K562 (cell line): Measurements from ENCODE around the gene IP6K1. TPM values are rescaled to one million over a fixed set of nuclear protein-coding genes. Genes with fewer than 3 reads are reported as not detected.

Experiments used
- ATF7 ChIP-seq: fragments of 450-650 bp; IDR thresholded peaks from 2 replicates; pipeline ENCODE4 v1.7.1; 2014; ENCODE audit warnings: mild to moderate bottlenecking, moderate library complexity
- CREBBP ChIP-seq: IDR thresholded peaks from one replicate; pipeline ENCODE4 v1.6.1; 2012; ENCODE audit warnings: low read depth, mild to moderate bottlenecking, control low read depth, inconsistent platforms, low read length
- FIP1L1 ChIP-seq: fragments of 200-400 bp; formaldehyde crosslinking; IDR thresholded peaks from 2 replicates; pipeline ENCODE4 v1.6.1; 2018; ENCODE audit warnings: mild to moderate bottlenecking, low read depth, low read length; ENCODE audit not compliant: poor library complexity, severe bottlenecking
- MEF2D ChIP-seq: conservative IDR thresholded peaks from 2 replicates; pipeline ENCODE4 v1.6.1; 2016; ENCODE audit warnings: low read depth, missing genetic modification characterization, missing compliant biosample characterization
- MIER1 ChIP-seq: fragments of 450-650 bp; IDR thresholded peaks from 2 replicates; pipeline ENCODE4 v1.6.1; 2016; ENCODE audit warnings: antibody characterized with exemption, mild to moderate bottlenecking, low read depth
- NR4A1 ChIP-seq, 2 experiments: fragments of 250-450 bp in 1 of 2; fragments of 450-650 bp in 1 of 2; sonication (Bioruptor Pico) in 1 of 2; IDR thresholded peaks; 2 replicates each; pipeline versions ENCODE4 v1.4.0 to v1.6.1; 2016 to 2020; ENCODE audit warnings: mild to moderate bottlenecking in 2 of 2, missing compliant biosample characterization in 1 of 2, missing genetic modification characterization in 1 of 2, moderate library complexity in 1 of 2
- PURB ChIP-seq: sonication (generic); formaldehyde crosslinking; IDR thresholded peaks from 2 replicates; pipeline ENCODE4 v1.9.0; 2021; ENCODE audit warnings: low read depth, mild to moderate bottlenecking, missing genetic modification reagents
- RAD51 ChIP-seq: fragments of 450-650 bp; IDR thresholded peaks from 2 replicates; pipeline ENCODE4 v1.7.1; 2016; ENCODE audit warnings: low read depth, mild to moderate bottlenecking, borderline replicate concordance
- REST ChIP-seq, 2 experiments: fragments of 450-650 bp; formaldehyde crosslinking in 1 of 2; IDR thresholded peaks; 2 replicates each; pipeline versions ENCODE4 v1.4.0 to v1.6.1; 2014 to 2020; ENCODE audit warnings: mild to moderate bottlenecking in 2 of 2, borderline replicate concordance in 1 of 2, low read depth in 1 of 2
- SMAD4 ChIP-seq: fragments of 250-450 bp; sonication (Bioruptor Pico); conservative IDR thresholded peaks from 2 replicates; pipeline ENCODE4 v1.8.0; 2021; ENCODE audit warnings: inconsistent platforms, mild to moderate bottlenecking, moderate library complexity
- SREBF1 ChIP-seq: fragments of 150-350 bp; IDR thresholded peaks from 2 replicates; pipeline ENCODE4 v1.6.1; 2014; ENCODE audit warnings: antibody characterized with exemption, low read depth, low read length, borderline replicate concordance
- TCFL5 ChIP-seq: fragments of 250-450 bp; sonication (Bioruptor Pico); conservative IDR thresholded peaks from 2 replicates; pipeline ENCODE4 v1.6.1; 2021; ENCODE audit warnings: mild to moderate bottlenecking, moderate library complexity, matching md5 sums
- ZNF280A ChIP-seq: fragments of 450-650 bp; IDR thresholded peaks from 2 replicates; pipeline ENCODE4 v1.6.1; 2018; ENCODE audit warnings: mild to moderate bottlenecking, low read depth; ENCODE audit not compliant: partially characterized antibody
- ZNF395 ChIP-seq: fragments of 200-800 bp; sonication (Bioruptor generic); IDR thresholded peaks from 2 replicates; pipeline ENCODE4 v1.6.1; 2017; ENCODE audit warnings: missing genetic modification characterization, missing compliant biosample characterization
- ZNF79 ChIP-seq: fragments of 250-450 bp; sonication (Bioruptor Pico); IDR thresholded peaks from 2 replicates; pipeline ENCODE4 v1.4.0; 2020; ENCODE audit warnings: low read depth, mild to moderate bottlenecking, moderate library complexity
- polyA plus RNA-seq, 8 experiments: library from polyadenylated mRNA; depleted of rRNA in 4 of 8; stranded (reverse) in 5 of 8; unstranded in 3 of 8; fragments of >200 nt; fragmentation: Nextera tagmentation in 2 of 8; fragmentation: Illumina TruSeq in 1 of 8; extraction: Ambion mirVana in 2 of 8; extraction: Trizol in 1 of 8; gene quantifications; 2 replicates each; pipeline versions ENCODE4 v1.2.1 to v1.2.3, GENCODE V29; 2011 to 2014; ENCODE audit warnings: inconsistent platforms in 1 of 8, missing spikeins in 1 of 8
- total RNA-seq, 7 experiments: library from RNA; depleted of rRNA in 6 of 7; stranded (reverse); fragments of >200 nt in 6 of 7; fragmentation: Illumina TruSeq in 2 of 7; extraction: Trizol in 2 of 7; gene quantifications; 2 replicates each; pipeline versions ENCODE4 v1.2.1 to v1.2.3, GENCODE V29; 2011 to 2021; ENCODE audit warnings: low replicate concordance in 1 of 7
- TF ChIP-seq, protein P1 (sequence below): sonication (generic); formaldehyde crosslinking; IDR thresholded peaks from 2 replicates; pipeline ENCODE4 v1.8.0; 2022; ENCODE audit warnings: missing genetic modification reagents, mild to moderate bottlenecking, borderline replicate concordance

The IP6K1 gene
- total and polyA plus RNA-seq, 9 of the 15 experiments (the other 6 are each of a cell fraction or from before 2014, with no cell fraction given), result 0.46 to 29.2 (median 13.1) TPM

GRCh38 chr3:49723296-49723627 lies 63.1 kb downstream of the IP6K1 start (continued):
- TF ChIP-seq REST (IDR thresholded peaks at IDR 0.05; ENCODE audit: borderline replicate concordance) (no peak), REST (CRISPR knock-in tag; IDR thresholded peaks at IDR 0.05; ENCODE audit: low read depth) (no peak), ATF7 (no peak), FIP1L1 (no peak), ZNF395 (CRISPR knock-in tag) (no peak), MIER1 (no peak), SMAD4 (no peak), NR4A1 (CRISPR knock-in tag; IDR thresholded peaks at IDR 0.05) (no peak), NR4A1 (tag; IDR thresholded peaks at IDR 0.05) (no peak), PURB (CRISPR knock-in tag) (no peak), ZNF79 (no peak), TCFL5 (CRISPR knock-in tag) (no peak), CREBBP (no peak), MEF2D (tag) (no peak), SREBF1 (no peak), RAD51 (peak; percentile 79), ZNF280A (no peak)
- TF ChIP-seq, protein P1, sequence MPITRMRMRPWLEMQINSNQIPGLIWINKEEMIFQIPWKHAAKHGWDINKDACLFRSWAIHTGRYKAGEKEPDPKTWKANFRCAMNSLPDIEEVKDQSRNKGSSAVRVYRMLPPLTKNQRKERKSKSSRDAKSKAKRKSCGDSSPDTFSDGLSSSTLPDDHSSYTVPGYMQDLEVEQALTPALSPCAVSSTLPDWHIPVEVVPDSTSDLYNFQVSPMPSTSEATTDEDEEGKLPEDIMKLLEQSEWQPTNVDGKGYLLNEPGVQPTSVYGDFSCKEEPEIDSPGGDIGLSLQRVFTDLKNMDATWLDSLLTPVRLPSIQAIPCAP (CRISPR knock-in tag), result no peak
